H9 (cell line): ENCODE results near the gene STN1. TPM values are rescaled to one million over a fixed set of nuclear protein-coding genes. Genes with fewer than 3 reads are reported as not detected.
A peak's percentile ranks its signal among the peaks of the same experiment; 100 is the strongest.

Experiments
- DNase-seq: peaks from one replicate; pipeline ENCODE4 v3.0.0-alpha.2; 2017
- H2AFZ ChIP-seq: one replicate; pipeline ENCODE4 v1.6.1; 2013; ENCODE audit warnings: mild to moderate bottlenecking, low read length, control low read depth, moderate library complexity
- H2AK5ac ChIP-seq: 2 replicates; pipeline ENCODE4 v1.6.1; 2013; ENCODE audit warnings: low read length, control low read depth, mixed read lengths; ENCODE audit not compliant: insufficient read length
- H2BK120ac ChIP-seq: one replicate; pipeline ENCODE4 v1.6.1; 2013; ENCODE audit warnings: low read depth, mild to moderate bottlenecking, low read length, control low read depth, inconsistent platforms; ENCODE audit not compliant: poor library complexity, severe bottlenecking
- H2BK12ac ChIP-seq: 2 replicates; pipeline ENCODE4 v1.6.1; 2013; ENCODE audit warnings: low read length, control low read depth, mixed read lengths, low read depth; ENCODE audit not compliant: insufficient read length
- H2BK15ac ChIP-seq: 2 replicates; pipeline ENCODE4 v1.6.1; 2013; ENCODE audit warnings: low read depth, low read length, control low read depth
- H2BK20ac ChIP-seq: one replicate; pipeline ENCODE4 v1.6.1; 2013; ENCODE audit warnings: low read depth, mild to moderate bottlenecking, low read length, control low read depth, inconsistent platforms; ENCODE audit not compliant: poor library complexity, severe bottlenecking
- H2BK5ac ChIP-seq: 2 replicates; pipeline ENCODE4 v1.6.1; 2013; ENCODE audit warnings: low read length, control low read depth, mixed read lengths; ENCODE audit not compliant: insufficient read length
- H3K14ac ChIP-seq: 2 replicates; pipeline ENCODE4 v1.6.1; 2013; ENCODE audit warnings: low read length, control low read depth; ENCODE audit not compliant: insufficient read depth
- H3K18ac ChIP-seq: 2 replicates; pipeline ENCODE4 v1.6.1; 2013; ENCODE audit warnings: low read depth, mild to moderate bottlenecking, mixed read lengths, low read length, control low read depth; ENCODE audit not compliant: insufficient read length
- H3K23ac ChIP-seq: 2 replicates; pipeline ENCODE4 v1.6.1; 2013; ENCODE audit warnings: low read length, control low read depth, mixed read lengths, low read depth; ENCODE audit not compliant: insufficient read length
- H3K23me2 ChIP-seq: 2 replicates; pipeline ENCODE4 v1.6.1; 2013; ENCODE audit warnings: low read depth, mild to moderate bottlenecking, mixed read lengths, low read length, control low read depth; ENCODE audit not compliant: insufficient read length, poor library complexity, severe bottlenecking
- H3K27ac ChIP-seq: 2 replicates; pipeline ENCODE4 v1.5.1; 2013; ENCODE audit warnings: low read length, control low read depth, mixed read lengths, low read depth; ENCODE audit not compliant: insufficient read length
- H3K27me3 ChIP-seq: 2 replicates; pipeline ENCODE4 v1.6.1; 2013; ENCODE audit warnings: low read length, control low read depth, inconsistent platforms; ENCODE audit not compliant: insufficient read depth
- H3K4ac ChIP-seq: 2 replicates; pipeline ENCODE4 v1.6.1; 2013; ENCODE audit warnings: low read depth, mild to moderate bottlenecking, control low read depth, inconsistent platforms, low read length, moderate library complexity
- H3K4me1 ChIP-seq: 2 replicates; pipeline ENCODE4 v1.6.1; 2013; ENCODE audit warnings: low read length, control low read depth, inconsistent platforms; ENCODE audit not compliant: insufficient read depth
- H3K4me2 ChIP-seq: 2 replicates; pipeline ENCODE4 v1.6.1; 2013; ENCODE audit warnings: low read length, control low read depth, mixed read lengths; ENCODE audit not compliant: insufficient read length, insufficient read depth
- H3K56ac ChIP-seq: 2 replicates; pipeline ENCODE4 v1.6.1; 2013; ENCODE audit warnings: low read depth, mild to moderate bottlenecking, mixed read lengths, low read length, control low read depth; ENCODE audit not compliant: insufficient read length
- H3K79me1 ChIP-seq: 2 replicates; pipeline ENCODE4 v1.6.1; 2013; ENCODE audit warnings: low read depth, mild to moderate bottlenecking, moderate library complexity, low read length, control low read depth, inconsistent platforms; ENCODE audit not compliant: insufficient read depth, poor library complexity, severe bottlenecking
- H3K79me2 ChIP-seq: 2 replicates; pipeline ENCODE4 v1.6.1; 2013; ENCODE audit warnings: low read length, control low read depth, inconsistent platforms; ENCODE audit not compliant: insufficient read depth
- H3K9ac ChIP-seq: 2 replicates; pipeline ENCODE4 v1.6.1; 2013; ENCODE audit warnings: low read length, control low read depth, mixed read lengths; ENCODE audit not compliant: insufficient read length; ENCODE audit errors: extremely low read depth
- H3K9me3 ChIP-seq: one replicate; pipeline ENCODE4 v1.6.1; 2013; ENCODE audit warnings: low read depth, low read length, inconsistent platforms; ENCODE audit not compliant: control insufficient read depth
- H3T11ph ChIP-seq: one replicate; pipeline ENCODE4 v1.6.1; 2013; ENCODE audit warnings: mild to moderate bottlenecking, low read length, control low read depth, inconsistent platforms
- H4K20me1 ChIP-seq: one replicate; pipeline ENCODE4 v1.6.1; 2013; ENCODE audit not compliant: control insufficient read depth, insufficient read length, insufficient read depth
- H4K5ac ChIP-seq: 2 replicates; pipeline ENCODE4 v1.6.1; 2013; ENCODE audit warnings: low read depth, mild to moderate bottlenecking, mixed read lengths, low read length, control low read depth; ENCODE audit not compliant: insufficient read length
- H4K8ac ChIP-seq: replicated peaks from 2 replicates; pipeline ENCODE4 v1.6.1; 2013; ENCODE audit warnings: low read length, control low read depth, mixed read lengths, low read depth; ENCODE audit not compliant: insufficient read length
- H4K91ac ChIP-seq: 2 replicates; pipeline ENCODE4 v1.6.1; 2013; ENCODE audit warnings: low read depth, mild to moderate bottlenecking, moderate library complexity, mixed read lengths, low read length, control low read depth; ENCODE audit not compliant: insufficient read length
- H3K27ac Mint-ChIP-seq, 3 experiments: 2 replicates in 2 of 3; 3 replicates in 1 of 3; pipeline ENCODE4 v1.8.0; 2020 to 2021; ENCODE audit warnings: mixed read lengths in 3 of 3, mild to moderate bottlenecking in 1 of 3, moderate library complexity in 1 of 3
- H3K27me3 Mint-ChIP-seq: 2 replicates; pipeline ENCODE4 v1.8.0; 2021; ENCODE audit warnings: low read depth, mild to moderate bottlenecking, moderate library complexity, mixed read lengths
- H3K36me3 Mint-ChIP-seq, 3 experiments: 2 replicates in 2 of 3; 3 replicates in 1 of 3; pipeline ENCODE4 v1.8.0; 2020 to 2021; ENCODE audit warnings: low read depth in 3 of 3, mixed read lengths in 3 of 3; ENCODE audit not compliant: insufficient read depth in 1 of 3
- H3K4me1 Mint-ChIP-seq, 2 experiments: 2 replicates each; pipeline ENCODE4 v1.8.0; 2020; ENCODE audit warnings: mixed read lengths in 2 of 2
- H3K4me3 Mint-ChIP-seq, 2 experiments: 2 replicates in 1 of 2; 3 replicates in 1 of 2; pipeline ENCODE4 v1.8.0; 2020 to 2021; ENCODE audit warnings: mild to moderate bottlenecking in 2 of 2, mixed read lengths in 2 of 2, moderate library complexity in 1 of 2
- H3K9me3 Mint-ChIP-seq, 2 experiments: 2 replicates in 1 of 2; 3 replicates in 1 of 2; pipeline ENCODE4 v1.8.0; 2020; ENCODE audit warnings: mild to moderate bottlenecking in 2 of 2, mixed read lengths in 2 of 2, moderate library complexity in 1 of 2
- CTCF ChIP-seq: fragments of 200-600 bp; sonication (generic); conservative IDR thresholded peaks from 3 replicates; pipeline ENCODE4 v1.8.0; 2021; ENCODE audit warnings: antibody characterized with exemption, mild to moderate bottlenecking
- WGBS: extraction: QIAGEN DNeasy Blood & Tissue Kit; methylation state at CpG from one replicate; pipeline ENCODE4 v1.1.7; 2013; ENCODE audit warnings: missing lambda C conversion rate, low lambda C conversion rate, mixed read lengths; ENCODE audit not compliant: insufficient read length; ENCODE audit errors: extremely low coverage; 5-methylcytosine and 5-hydroxymethylcytosine counted together
- total RNA-seq: library from RNA; stranded (reverse); gene quantifications from 2 replicates; pipeline ENCODE4 v1.2.1, GENCODE V29; 2021

STN1 gene
- total RNA-seq, 1 experiment from 2014 or later = 11.3 TPM

GRCh38 chr10:103928784-103929183 lies 10.8 kb upstream of the STN1 start:
- H2BK5ac ChIP-seq = no peak overlapping the region
- no peaks in the 10 kb centered on the region; the same call in 1 of the 2 replicates for H3K4me1 ChIP-seq
- H2AK5ac ChIP-seq = no peak overlapping the region
- no peaks in the 10 kb centered on the region for H3K9me3 Mint-ChIP-seq
- H3K9ac ChIP-seq = no peak overlapping the region
- H3K4me2 ChIP-seq = no peak overlapping the region
- H3K79me2 ChIP-seq = no peaks in the 10 kb centered on the region
- H3K27ac ChIP-seq = no peak overlapping the region
- H3K18ac ChIP-seq = no peak overlapping the region
- no peak overlapping the region for H2BK12ac ChIP-seq
- H4K91ac ChIP-seq = no peak overlapping the region
- H3K23ac ChIP-seq = no peak overlapping the region
- H2BK15ac ChIP-seq = no peak overlapping the region
- TF ChIP-seq CTCF = no peak
- H4K8ac ChIP-seq = no peak overlapping the region
- no peaks in the 10 kb centered on the region for H3K23me2 ChIP-seq
- H3K14ac ChIP-seq = no peak overlapping the region
- no peaks in the 10 kb centered on the region for H3K36me3 Mint-ChIP-seq
- H4K20me1 ChIP-seq = no peaks in the 10 kb centered on the region
- H2BK120ac ChIP-seq = no peak overlapping the region
- no peak for DNase-seq
- H2AFZ ChIP-seq = no peak overlapping the region
- peaks cover 14 to 18% of the 10 kb centered on the region in 2 experiments for H3K4me1 Mint-ChIP-seq
- no peak overlapping the region for H2BK20ac ChIP-seq
- H3K79me1 ChIP-seq = no peaks in the 10 kb centered on the region
- no peak overlapping the region for H3K4me3 Mint-ChIP-seq
- no CpG with 5 or more reads among the region's 6 CpGs for WGBS
- peak overlapping the region in 2 of 3 experiments; percentile 4 to 64; a peak in 3 of 7 replicates for H3K27ac Mint-ChIP-seq
- H3K56ac ChIP-seq = no peak overlapping the region
- no peak overlapping the region for H3K4ac ChIP-seq
- no peaks in the 10 kb centered on the region for H3K27me3 ChIP-seq
- no peak overlapping the region for H4K5ac ChIP-seq
- no peaks in the 10 kb centered on the region for H3K9me3 ChIP-seq
- no peaks in the 10 kb centered on the region; the same call in 1 of the 2 replicates for H3K27me3 Mint-ChIP-seq
- H3T11ph ChIP-seq = no peak overlapping the region
